Measurements from ENCODE around the gene ANKRD28. TPM values are rescaled to one million over a fixed set of nuclear protein-coding genes. Genes with fewer than 3 reads are reported as not detected.

The ANKRD28 gene
- total RNA-seq, 1 experiment from 2014 or later: 82.6 TPM

DNA sequence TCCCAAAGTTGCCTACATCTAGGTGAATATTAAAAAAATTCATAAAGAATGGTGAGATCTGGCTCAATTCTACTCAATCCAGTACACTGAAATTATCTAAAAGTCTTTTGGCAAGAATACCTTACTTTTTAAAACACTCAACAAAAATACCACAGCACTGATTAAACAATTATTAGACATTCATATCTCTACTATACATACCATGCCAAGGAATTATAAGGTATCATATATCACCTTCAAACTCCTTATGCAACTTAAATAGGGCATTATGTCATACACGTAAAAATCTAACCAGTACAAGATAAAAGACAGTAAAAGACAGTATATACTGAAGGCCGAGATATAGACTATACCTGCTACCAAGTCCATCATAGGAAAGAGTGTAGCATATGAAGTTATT, 6.1 kb upstream of the ANKRD28 start:
- Histone ChIP-seq H3F3A (ENCODE audit: insufficient read depth, low read depth) (peaks cover 11% of the 10 kb centered on the region), H3K27ac (no peak overlapping the region), H3K9me3 (ENCODE audit: insufficient read depth, low read depth) (no peaks in the 10 kb centered on the region; the same call in 1 of the 2 replicates), H3K4me1 (replicated peaks; ENCODE audit: insufficient read depth) (peaks cover 24% of the 10 kb centered on the region), H3K79me2 (ENCODE audit: low read depth) (peaks cover 76% of the 10 kb centered on the region), H4K20me1 (ENCODE audit: insufficient read depth) (no peaks in the 10 kb centered on the region), H3K4me3 (no peak overlapping the region), H3K4me2 (no peak overlapping the region), H3K27me3 (ENCODE audit: insufficient read depth, low read depth) (no peaks in the 10 kb centered on the region), H3K9me2 (ENCODE audit: insufficient read depth) (peaks cover 10% of the 10 kb centered on the region; the same call in 1 of the 2 replicates), H2AFZ (no peak overlapping the region), H3K36me3 (ENCODE audit: low read depth) (0 out of 2 replicates have a peak, but pooled peaks cover 5% of the 10 kb centered on the region)
- TF ChIP-seq, protein P1, sequence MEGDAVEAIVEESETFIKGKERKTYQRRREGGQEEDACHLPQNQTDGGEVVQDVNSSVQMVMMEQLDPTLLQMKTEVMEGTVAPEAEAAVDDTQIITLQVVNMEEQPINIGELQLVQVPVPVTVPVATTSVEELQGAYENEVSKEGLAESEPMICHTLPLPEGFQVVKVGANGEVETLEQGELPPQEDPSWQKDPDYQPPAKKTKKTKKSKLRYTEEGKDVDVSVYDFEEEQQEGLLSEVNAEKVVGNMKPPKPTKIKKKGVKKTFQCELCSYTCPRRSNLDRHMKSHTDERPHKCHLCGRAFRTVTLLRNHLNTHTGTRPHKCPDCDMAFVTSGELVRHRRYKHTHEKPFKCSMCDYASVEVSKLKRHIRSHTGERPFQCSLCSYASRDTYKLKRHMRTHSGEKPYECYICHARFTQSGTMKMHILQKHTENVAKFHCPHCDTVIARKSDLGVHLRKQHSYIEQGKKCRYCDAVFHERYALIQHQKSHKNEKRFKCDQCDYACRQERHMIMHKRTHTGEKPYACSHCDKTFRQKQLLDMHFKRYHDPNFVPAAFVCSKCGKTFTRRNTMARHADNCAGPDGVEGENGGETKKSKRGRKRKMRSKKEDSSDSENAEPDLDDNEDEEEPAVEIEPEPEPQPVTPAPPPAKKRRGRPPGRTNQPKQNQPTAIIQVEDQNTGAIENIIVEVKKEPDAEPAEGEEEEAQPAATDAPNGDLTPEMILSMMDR (conservative IDR thresholded peaks at IDR 0.05): no peak
- no peak for TF ChIP-seq EZH2 (IDR thresholded peaks at IDR 0.05; ENCODE audit: low read depth)
- no peak for DNase-seq
- no TSS peak for BruUV-seq (replicated peaks)
- POLR2A ChIA-PET (ENCODE audit: unreplicated experiment): no interaction called here
- intact Hi-C loops (cut with micrococcal nuclease; ENCODE audit: unreplicated experiment): no loop called here
- CTCF ChIA-PET: interaction anchor here (0.6 kb wide), 1 partner anchor 8 kb away, joined by 11 read pairs; no protein-coding TSS in a partner anchor

- POLR2A ChIA-PET (ENCODE audit: unreplicated experiment): interaction anchor here (0.5 kb wide), 1 partner anchor 53 kb away, joined by 10 read pairs; no protein-coding TSS in a partner anchor
- TF ChIP-seq, protein P1 (conservative IDR thresholded peaks at IDR 0.05): no peak
- TF ChIP-seq EZH2 (IDR thresholded peaks at IDR 0.05; ENCODE audit: low read depth): no peak
- intact Hi-C loops (cut with micrococcal nuclease; ENCODE audit: unreplicated experiment): no loop called here
- H4K20me1 ChIP-seq (ENCODE audit: insufficient read depth): no peaks in the 10 kb centered on the region
- H3K4me1 ChIP-seq (replicated peaks; ENCODE audit: insufficient read depth): peaks cover 48% of the 10 kb centered on the region
- no peak overlapping the region for H3K4me3 ChIP-seq
- no peaks in the 10 kb centered on the region; the same call in 1 of the 2 replicates for H3K9me3 ChIP-seq (ENCODE audit: insufficient read depth, low read depth)
- CTCF ChIA-PET: no interaction called here
- BruUV-seq (replicated peaks): no TSS peak
- no peaks in the 10 kb centered on the region for H3K36me3 ChIP-seq (ENCODE audit: low read depth)
- H2AFZ ChIP-seq: no peak overlapping the region
- no peak overlapping the region for H3K4me2 ChIP-seq
- no peaks in the 10 kb centered on the region for H3K9me2 ChIP-seq (ENCODE audit: insufficient read depth)
- peaks cover 32% of the 10 kb centered on the region for H3F3A ChIP-seq (ENCODE audit: insufficient read depth, low read depth)
- H3K27me3 ChIP-seq (ENCODE audit: insufficient read depth, low read depth): no peaks in the 10 kb centered on the region
- no peak for DNase-seq
- peak overlapping the region; percentile 20; the same call in 1 of the 2 replicates for H3K27ac ChIP-seq
- peaks cover 69% of the 10 kb centered on the region for H3K79me2 ChIP-seq (ENCODE audit: low read depth)
Measured at GRCh38 chr3:15801298-15801697, 3.5 kb upstream of the ANKRD28 start.

DNA sequence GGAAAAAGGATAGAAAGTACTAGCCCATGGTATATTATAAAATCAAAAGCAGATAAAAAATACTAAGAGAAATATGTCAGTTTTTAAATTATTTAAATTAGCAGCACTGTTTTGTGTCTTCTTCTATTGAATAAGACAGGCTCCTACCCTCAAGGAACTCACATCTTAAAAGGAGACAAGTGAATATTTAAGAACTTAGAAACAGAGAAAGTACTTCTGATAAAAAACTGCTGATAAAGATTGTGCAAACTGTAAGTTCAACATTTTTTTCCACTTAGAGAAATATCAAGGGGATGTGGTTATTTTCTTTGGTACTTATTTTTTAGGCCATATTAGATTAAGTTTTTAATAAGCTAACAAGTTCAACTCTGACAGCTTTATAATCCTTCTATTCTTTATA, 3.0 kb upstream of the ANKRD28 start:
- ChIA-PET CTCF (no interaction called here), POLR2A (ENCODE audit: unreplicated experiment) (no interaction called here)
- H3K4me3 ChIP-seq: no peak overlapping the region
- H3K4me1 ChIP-seq (replicated peaks; ENCODE audit: insufficient read depth): peaks cover 53% of the 10 kb centered on the region
- H3K36me3 ChIP-seq (ENCODE audit: low read depth): no peaks in the 10 kb centered on the region
- DNase-seq: no peak
- peak overlapping the region; percentile 20 for H3K27ac ChIP-seq
- peaks cover 72% of the 10 kb centered on the region for H3K79me2 ChIP-seq (ENCODE audit: low read depth)
- no peaks in the 10 kb centered on the region for H3K27me3 ChIP-seq (ENCODE audit: insufficient read depth, low read depth)
- no peaks in the 10 kb centered on the region for H3K9me2 ChIP-seq (ENCODE audit: insufficient read depth)
- H2AFZ ChIP-seq: no peak overlapping the region
- no peak overlapping the region for H3K4me2 ChIP-seq
- no peak for TF ChIP-seq EZH2 (IDR thresholded peaks at IDR 0.05; ENCODE audit: low read depth)
- TF ChIP-seq, protein P1 (conservative IDR thresholded peaks at IDR 0.05): no peak
- H3K9me3 ChIP-seq (ENCODE audit: insufficient read depth, low read depth): no peaks in the 10 kb centered on the region; the same call in 1 of the 2 replicates
- H3F3A ChIP-seq (ENCODE audit: insufficient read depth, low read depth): peaks cover 34% of the 10 kb centered on the region
- BruUV-seq (replicated peaks): no TSS peak
- intact Hi-C loops (cut with micrococcal nuclease; ENCODE audit: unreplicated experiment): no loop called here
- H4K20me1 ChIP-seq (ENCODE audit: insufficient read depth): no peaks in the 10 kb centered on the region
